HG03108 (cell line): ENCODE data around the gene RGL3.
A peak's percentile ranks its signal among the peaks of the same experiment; 100 is the strongest.
"Not testable (repeated sequence)": the region's sequence is repeated elsewhere in the genome, so short reads cannot be mapped to it uniquely, and the experiment has no call there.

ENCODE experiments used
- ATAC-seq: cut with Tn5 transposase; IDR thresholded peaks from one replicate; pipeline ENCODE4 v1.9.1; 2021; ENCODE audit warnings: moderate library complexity; ENCODE audit not compliant: unreplicated experiment

RGL3 gene

DNA sequence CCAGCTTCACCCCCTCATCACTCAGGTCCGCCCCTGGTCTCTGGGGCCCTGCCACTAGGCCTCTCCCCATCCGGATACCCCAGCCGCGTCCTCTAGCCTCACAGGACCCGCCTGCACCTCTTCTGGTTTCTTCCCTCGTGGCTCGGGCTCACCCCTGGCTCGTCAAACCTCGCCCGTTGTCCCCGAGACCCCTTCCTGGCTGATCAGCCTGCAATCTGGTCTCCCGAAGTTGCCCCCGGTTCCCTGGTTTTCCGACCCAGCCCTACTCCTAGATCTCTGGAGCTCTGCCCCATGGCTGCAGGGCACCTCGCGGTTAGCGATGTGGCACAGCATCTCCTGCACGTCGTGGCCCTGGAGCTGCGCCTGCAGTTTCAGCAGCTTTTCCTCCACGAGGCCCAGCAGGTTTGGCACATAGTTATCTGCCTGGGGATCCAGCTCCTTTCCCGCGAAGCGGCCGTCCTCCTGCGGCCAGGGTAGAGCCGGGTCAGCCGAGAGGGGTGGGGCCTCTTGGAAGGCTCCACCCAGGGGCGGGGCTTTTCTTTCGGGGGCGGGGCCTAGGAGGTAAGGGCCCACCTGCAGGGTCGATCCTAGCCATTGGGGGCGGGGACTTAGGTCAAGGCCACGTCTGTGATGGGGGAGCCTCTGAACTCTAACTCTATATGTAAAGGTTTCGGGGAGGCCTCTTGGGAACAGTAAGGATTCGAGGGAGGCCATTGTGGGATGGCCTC is 2.4 kb upstream of the RGL3 start:
- peak; percentile 16 for ATAC-seq

GRCh38 chr19:11420429-11421370 is 1.6 kb upstream of the RGL3 start:
- no peak for ATAC-seq

GRCh38 chr19:11418094-11418548 is 993 bp downstream of the RGL3 start:
- ATAC-seq, result no peak

GRCh38 chr19:11416346-11417052 is 2.6 kb downstream of the RGL3 start:
- no peak for ATAC-seq

GRCh38 chr19:11414544-11414943 is 4.6 kb downstream of the RGL3 start:
- ATAC-seq, result no peak

- ATAC-seq, result no peak
These were observed 8.4 kb downstream of the RGL3 start for GRCh38 chr19:11410682-11411081.

DNA sequence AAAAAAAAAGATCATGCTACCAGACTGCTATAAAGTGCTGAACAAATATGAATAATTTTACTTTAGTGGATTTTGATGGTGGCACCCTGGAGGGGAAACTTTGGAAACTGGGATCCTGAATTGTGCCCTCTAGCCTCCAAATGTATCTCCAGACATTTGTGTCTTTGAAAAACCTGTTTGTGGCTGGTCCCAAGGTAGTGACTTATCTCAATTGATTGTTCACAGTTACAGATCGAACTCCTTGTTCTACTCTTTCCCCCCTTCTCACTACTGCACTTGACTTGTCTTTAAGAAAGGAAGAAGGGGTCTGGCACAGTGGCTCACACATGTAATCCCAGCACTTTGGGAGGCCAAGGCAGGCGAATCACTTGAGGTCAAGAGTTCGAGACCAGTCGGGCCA is 10.5 kb downstream of the RGL3 start:
- ATAC-seq, result no peak

- not testable (repeated sequence) for ATAC-seq
These were observed 12.3 kb downstream of the RGL3 start for GRCh38 chr19:11406703-11407236.

- no peak for ATAC-seq
These were observed 13.1 kb downstream of the RGL3 start for GRCh38 chr19:11405846-11406643.

DNA sequence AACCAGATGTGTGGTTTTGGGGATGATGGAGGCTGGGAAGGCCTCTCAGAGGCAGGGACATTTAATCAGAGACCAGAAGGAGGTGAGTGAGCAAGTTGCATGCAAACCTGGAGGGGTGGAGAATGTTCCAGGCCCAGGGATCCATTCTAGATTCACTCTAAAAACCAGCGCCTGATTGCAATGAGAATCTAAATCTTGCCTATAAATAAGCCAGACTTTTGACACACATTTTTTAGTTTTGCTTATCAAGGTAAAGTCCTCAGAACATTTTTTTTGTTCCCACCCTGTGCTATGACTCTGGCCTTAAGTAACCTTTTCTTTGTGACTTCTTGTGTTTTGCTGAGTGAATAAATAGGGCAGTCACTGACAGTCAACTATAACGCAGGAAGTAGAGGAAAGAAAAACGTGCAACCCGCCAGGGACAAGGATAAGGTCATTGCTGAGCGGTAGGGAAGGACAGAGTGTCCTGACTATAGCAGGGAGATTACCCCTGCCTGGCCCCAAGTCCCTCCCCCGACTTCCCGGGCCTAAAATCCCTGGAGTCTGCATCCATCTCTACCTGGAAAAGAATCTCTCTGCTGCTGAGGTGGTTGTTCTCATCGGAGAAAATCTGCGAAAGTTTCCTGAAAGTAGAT is 14.4 kb downstream of the RGL3 start:
- ATAC-seq, result no peak

- ATAC-seq, result no peak
These were observed 17.1 kb downstream of the RGL3 start for GRCh38 chr19:11401808-11402543.

- ATAC-seq, result no peak
These were observed 18.3 kb downstream of the RGL3 start for GRCh38 chr19:11400798-11401197.

DNA sequence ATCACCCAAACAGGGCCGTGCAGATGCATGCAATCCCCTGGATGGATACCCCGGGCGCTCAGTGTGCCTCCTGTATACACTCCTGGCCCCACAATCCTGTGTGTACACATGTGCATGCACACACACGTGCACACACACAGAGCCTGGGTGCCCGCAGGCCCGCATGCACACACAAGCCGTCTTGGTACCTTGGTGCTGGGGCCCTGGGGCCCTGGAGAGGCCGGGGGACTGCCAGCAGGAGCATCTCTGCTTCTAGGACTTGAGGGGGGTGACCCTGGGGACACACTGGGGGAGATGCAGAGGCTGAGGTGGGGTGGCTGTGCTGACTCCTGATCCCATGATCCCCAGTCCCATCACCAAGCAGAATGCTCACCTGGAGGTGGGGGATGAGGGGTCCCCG is 19.4 kb downstream of the RGL3 start:
- no peak for ATAC-seq

DNA sequence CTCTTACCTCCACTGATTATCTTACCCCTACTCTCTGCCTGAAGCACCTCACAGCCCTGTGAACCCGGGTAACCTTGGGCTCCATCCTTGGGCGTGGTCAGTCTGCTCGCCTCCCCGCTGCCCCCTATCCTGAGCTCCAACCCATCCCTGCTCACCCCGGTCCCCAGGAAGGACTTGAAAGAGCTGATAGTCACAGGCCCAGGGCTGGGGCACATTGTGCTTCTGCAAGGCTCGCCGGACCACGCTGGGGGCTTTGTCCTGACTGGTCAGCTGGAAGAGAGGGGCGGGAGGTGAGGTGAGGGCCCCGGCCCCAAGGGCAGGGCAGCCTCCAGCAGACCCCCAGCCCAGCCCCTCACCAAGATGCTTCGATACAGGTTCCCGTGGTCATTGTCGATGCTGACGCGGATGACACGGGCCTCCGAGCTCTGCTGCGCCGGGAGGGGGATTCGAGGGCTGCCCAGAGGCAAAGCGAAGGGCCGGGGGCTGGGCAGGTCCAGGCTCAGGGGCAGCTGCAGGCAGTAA is 22.0 kb downstream of the RGL3 start:
- ATAC-seq, result no peak

DNA sequence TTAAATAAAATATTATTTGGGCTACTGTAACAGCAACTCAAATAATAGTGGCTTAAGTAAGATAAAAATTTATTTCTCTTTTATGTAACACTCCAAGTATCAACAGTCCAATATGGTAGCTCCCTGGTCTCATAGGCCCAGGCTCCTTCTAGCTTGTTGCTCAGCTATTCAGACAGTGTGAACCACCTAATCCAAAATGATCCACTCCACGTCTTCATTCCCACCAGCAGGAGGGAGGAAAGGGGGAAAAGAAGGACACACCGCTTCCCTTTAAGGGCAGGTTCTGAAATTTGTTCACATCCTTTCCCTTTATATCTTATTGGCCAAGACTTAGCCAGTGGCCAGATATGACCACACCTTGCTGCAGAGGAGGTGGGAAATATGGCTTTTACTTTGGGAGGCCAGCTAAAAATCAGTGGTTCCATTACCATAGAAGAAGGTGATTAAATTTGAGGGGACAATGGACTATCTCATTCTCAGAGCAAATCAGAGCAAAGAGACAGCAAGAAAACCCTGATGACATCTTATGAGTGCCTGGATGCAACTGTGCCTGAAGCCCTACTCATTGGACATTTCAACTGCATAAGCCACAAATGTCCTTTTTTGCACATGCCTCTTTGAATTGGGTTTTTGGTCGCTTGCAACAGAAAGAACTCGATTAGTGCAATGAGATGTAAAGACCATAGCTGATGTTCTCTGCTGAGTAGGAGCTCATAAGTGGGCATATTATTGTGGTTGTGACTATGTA is 28.0 kb downstream of the RGL3 start:
- ATAC-seq, result no peak

- ATAC-seq, result no peak
These were observed 28.8 kb downstream of the RGL3 start for GRCh38 chr19:11390359-11390758.

GRCh38 chr19:11387162-11388034 is 31.7 kb downstream of the RGL3 start:
- ATAC-seq, result no peak
